ENCODE data around the gene OTOA.
A peak's percentile ranks its signal among the peaks of the same experiment; 100 is the strongest.
"Not testable (repeated sequence)": the region's sequence is repeated elsewhere in the genome, so short reads cannot be mapped to it uniquely, and the experiment has no call there.

OTOA gene

GRCh38 chr16:21641916-21642315 lies 21.9 kb upstream of the OTOA start:
- no peak for DNase-seq (ENCODE audit: low read depth)

GRCh38 chr16:21642861-21643260 lies 20.9 kb upstream of the OTOA start:
- DNase-seq (ENCODE audit: low read depth): no peak

GRCh38 chr16:21643785-21644184 lies 20.0 kb upstream of the OTOA start:
- DNase-seq (ENCODE audit: low read depth): no peak

DNA sequence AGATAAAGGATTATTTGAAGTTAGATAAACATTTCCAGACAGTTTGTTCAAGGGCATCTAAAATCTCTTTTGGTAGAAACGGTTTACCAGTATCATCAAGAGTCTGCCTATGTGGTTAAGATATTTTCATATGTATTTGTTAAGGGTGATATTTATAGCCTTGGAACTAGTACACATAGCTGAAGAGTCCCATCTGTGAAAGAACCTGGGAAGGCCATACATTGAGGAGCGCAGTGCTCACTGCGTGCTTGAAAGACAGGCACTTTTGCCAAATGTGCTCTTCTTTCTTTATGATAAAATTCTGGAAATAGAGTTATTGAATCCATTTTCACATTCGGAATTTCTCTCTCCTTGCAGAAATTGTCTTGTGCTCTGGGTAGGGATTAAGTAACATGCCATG lies 19.1 kb upstream of the OTOA start:
- DNase-seq (ENCODE audit: low read depth): no peak

DNA sequence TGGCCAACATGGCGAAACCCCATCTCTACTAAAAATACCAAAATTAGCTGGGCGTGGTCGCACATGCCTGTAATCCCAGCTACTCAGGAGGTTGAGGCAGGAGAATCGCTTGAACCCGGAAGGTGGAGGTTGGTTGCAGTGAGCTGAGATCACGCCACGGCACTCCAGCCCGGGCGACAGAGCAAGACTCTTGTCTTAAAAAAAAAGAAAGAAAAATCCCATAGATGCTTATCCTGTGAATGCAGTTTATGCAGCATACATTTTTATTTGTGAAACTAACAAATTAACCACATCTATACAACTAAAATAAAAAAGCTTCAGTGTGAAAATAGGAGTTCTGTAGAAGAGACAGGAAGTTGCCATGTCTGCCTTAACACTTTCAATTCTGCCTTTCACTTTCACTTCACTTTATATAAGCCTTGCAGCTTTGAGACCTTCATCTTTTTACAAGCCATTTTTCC lies 18.5 kb upstream of the OTOA start:
- DNase-seq (ENCODE audit: low read depth): peak; percentile 61

DNA sequence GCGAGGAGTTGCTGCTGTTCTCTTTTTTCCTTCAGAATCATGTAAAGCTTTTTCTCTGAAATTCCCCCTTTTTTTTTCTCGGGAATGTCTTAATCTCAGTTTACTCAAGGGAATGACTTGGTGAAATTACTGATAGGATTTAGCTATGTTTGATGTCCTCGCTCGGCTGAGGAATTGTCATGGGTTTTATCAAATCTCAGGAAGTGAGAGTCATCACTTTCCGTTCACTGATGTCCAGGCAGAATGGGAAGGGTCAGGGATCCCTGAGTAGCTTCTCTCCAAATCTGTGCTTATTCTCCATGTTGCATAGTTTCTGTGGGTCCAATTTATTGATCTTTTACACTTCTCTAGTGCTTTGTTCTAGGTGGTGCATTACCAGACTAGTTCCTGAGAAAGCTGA lies 17.7 kb upstream of the OTOA start:
- DNase-seq (ENCODE audit: low read depth): peak; percentile 54

- no peak for DNase-seq (ENCODE audit: low read depth)
These were observed 16.8 kb upstream of the OTOA start for GRCh38 chr16:21646721-21647561.

DNA sequence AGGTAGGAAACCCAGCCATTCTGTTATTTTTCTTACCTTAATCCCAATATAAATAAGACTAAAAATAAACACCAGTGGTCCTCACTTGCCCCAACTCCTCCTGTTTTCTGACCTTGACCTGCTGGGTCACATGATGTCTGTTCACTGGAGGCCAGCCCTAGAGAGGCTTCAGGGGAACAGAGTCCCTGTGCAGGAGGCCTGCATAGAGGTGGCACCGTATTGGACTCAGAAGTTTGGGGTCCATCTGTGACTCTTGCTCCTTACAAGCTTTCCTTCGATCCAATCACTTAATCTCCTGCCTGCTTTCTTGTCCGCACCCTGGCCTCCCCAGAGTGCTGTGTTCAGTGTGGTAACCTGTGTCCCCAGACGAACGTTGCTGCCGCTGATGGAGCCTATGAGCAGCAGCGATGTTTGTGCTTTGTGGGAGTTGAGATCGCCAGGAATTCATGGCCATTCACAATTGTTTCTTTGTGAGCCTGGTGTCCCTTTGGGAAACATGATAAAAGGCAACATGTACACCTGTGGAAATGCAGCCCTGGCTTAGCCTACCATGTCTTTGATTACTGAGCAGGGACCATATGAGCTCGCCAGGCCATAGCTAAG lies 16.1 kb upstream of the OTOA start:
- no peak for DNase-seq (ENCODE audit: low read depth)

DNA sequence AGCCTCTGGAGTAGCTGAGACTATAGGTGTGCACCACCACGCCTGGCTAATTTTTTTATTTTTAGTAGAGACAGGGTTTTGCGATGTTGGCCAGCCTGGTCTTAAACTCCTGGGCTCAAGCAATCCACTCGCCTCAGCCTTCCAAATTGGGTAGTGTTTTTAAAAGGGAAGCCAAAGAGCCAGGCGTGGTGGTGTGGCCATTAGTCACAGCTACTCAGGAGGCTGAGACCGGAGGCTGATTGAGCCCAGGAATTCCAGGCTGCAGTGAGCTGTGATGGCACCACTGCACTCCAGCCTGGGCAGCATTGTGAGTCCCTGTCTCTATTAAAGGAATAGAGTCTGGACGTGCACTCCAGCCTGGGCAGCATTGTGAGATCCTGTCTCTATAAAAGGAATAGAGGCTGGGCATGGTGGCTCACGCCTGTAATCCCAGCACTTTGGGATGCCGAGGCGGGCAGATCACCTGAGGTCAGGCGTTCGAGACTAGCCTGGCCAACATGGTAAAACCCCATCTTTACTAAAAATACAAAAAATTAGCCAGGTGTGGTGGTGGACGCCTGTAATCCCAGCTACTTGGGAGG lies 13.9 kb upstream of the OTOA start:
- not testable (repeated sequence) for DNase-seq (ENCODE audit: low read depth)

- peak; percentile 38 for DNase-seq (ENCODE audit: low read depth)
These were observed 13.2 kb upstream of the OTOA start for GRCh38 chr16:21650521-21650920.

DNA sequence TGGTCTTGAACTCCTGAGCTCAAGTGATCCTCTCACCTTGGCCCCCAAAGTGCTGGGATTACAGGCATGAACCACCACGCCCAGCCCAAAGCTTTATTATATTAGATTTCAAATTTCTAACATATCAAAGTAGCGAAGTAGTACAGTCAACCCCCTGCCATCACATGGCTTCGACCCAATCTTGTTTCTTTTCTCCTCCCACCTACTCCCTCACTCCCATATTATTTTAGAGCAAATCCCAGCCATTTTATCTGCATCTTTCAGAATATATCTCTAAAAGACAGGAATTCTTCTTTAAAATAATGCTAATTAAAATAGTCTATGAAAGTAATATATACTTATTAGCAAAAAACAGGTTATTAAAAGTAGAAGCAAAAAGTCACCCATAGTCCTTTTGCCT lies 12.3 kb upstream of the OTOA start:
- no peak for DNase-seq (ENCODE audit: low read depth)

- no peak for DNase-seq (ENCODE audit: low read depth)
These were observed 11.3 kb upstream of the OTOA start, which contains the start of gene IGSF6 for GRCh38 chr16:21652453-21652852. Gene IGSF6, minus strand, starts transcription at chr16:21652608. Its CDS starts 10 bp downstream, at chr16:21652598.

- DNase-seq (ENCODE audit: low read depth): no peak
These were observed 10.2 kb upstream of the OTOA start for GRCh38 chr16:21653571-21653970.

DNA sequence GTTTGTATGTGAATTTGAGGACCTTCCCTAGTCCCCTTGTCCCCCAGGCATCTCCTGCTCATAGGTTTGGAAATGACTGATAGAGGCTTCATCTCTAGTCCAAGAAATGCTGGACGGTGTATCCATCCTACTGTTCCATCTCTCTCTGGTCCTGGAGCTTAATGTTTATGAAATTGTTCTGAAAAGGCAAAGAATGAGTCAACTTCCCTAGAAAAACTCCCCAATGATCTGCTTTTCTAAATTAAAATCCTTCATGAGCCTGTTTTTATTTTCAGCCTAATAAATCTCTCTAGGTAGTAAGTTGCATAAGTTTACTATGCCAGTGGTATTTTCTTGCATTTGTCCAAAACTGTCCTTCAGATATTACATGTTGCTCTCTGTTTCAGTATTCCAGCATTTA lies 9.3 kb upstream of the OTOA start:
- no peak for DNase-seq (ENCODE audit: low read depth)

GRCh38 chr16:21654881-21655280 lies 8.9 kb upstream of the OTOA start:
- DNase-seq (ENCODE audit: low read depth): no peak

- peak; percentile 59 for DNase-seq (ENCODE audit: low read depth)
These were observed 6.7 kb upstream of the OTOA start for GRCh38 chr16:21656795-21657768.

DNA sequence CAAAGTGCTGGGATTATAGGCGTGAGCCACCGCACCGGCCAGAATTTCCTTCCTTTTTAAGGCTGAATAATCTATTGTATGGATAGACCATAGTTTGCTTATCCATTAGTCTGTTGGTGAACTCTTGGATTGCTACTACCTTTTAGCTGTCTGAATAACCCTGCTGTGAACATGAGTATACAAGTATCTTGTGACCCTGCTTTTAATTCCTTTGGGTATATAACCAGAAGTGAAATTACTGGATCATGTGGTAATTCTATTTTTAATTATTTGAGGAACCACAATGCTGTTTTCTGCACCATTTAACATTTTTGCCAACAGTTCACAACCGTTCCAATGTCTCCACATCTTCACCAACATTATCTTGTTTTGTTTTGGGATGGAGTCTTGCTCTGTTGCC lies 4.6 kb upstream of the OTOA start:
- no peak for DNase-seq (ENCODE audit: low read depth)

DNA sequence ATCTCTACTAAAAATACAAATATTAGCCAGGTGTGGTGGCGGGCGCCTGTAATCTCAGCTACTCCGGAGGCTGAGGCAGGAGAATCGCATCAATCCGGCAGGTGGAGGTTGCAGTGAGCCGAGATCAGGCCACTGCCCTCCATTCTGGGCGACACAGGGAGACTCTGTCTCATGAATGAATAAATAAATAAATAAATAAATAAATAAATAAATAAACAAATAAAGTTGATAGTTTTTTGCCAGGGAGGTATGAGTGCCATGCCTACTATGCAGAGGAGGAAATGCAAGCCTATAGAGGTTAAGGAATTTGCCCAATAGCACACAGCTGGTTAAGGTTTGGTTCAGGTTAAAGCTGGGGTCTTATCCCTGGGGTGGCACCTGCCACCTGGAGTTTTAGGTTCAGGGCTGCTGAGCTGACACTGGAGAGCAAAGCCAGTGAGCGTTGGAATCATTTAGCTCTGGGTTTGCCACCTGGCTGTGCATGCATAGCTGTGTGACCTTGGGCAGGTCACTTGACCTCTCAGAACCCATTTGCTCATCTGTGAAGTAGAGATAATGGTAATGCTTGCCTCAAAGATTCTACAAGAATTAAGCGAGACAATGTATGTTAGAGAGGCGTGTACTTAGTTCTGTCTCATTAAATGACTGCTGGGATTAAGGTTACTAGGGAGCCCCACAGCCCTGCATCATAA lies 1.2 kb downstream of the OTOA start:
- DNase-seq (ENCODE audit: low read depth): no peak

- no peak for DNase-seq (ENCODE audit: low read depth)
These were observed 3.0 kb downstream of the OTOA start for GRCh38 chr16:21666772-21667171.

DNA sequence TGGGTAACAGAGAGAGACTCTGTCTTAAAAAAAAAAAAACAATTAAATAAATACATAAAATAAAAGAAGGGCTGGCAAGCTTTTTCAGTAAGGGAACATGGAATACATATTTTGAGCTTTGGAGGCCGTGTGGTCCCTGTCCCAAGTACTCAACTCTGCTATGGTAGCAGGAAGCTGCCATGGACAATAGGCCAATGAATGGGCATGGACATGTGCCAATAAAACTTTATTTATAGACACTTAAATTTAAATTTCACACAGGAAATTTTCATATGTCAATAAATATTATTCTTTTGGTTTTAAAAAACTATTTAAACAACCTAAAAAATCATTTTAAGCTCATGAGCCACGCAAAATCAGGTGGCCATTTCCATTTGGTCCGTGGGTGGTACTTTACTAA lies 3.8 kb downstream of the OTOA start:
- DNase-seq (ENCODE audit: low read depth): no peak

- DNase-seq (ENCODE audit: low read depth): no peak
These were observed 9.7 kb downstream of the OTOA start for GRCh38 chr16:21673469-21673868.
